Mesenchymal stem cell (in vitro differentiated cells and primary cell): ENCODE measurements around the gene IKZF3.

ENCODE experiments used
- DNase-seq: peaks from one replicate; pipeline ENCODE4 v3.0.0-alpha.2; 2013
- H2AFZ ChIP-seq: one replicate; pipeline ENCODE4 v1.6.1; 2013; ENCODE audit warnings: low read depth, mild to moderate bottlenecking, control low read depth, inconsistent platforms, low read length, moderate library complexity
- H2AK5ac ChIP-seq: 2 replicates; pipeline ENCODE4 v1.6.1; 2013; ENCODE audit warnings: low read length, moderate library complexity, mild to moderate bottlenecking, inconsistent platforms; ENCODE audit not compliant: severe bottlenecking
- H2BK120ac ChIP-seq: one replicate; pipeline ENCODE4 v1.6.1; 2013; ENCODE audit warnings: low read depth, mild to moderate bottlenecking, inconsistent platforms, low read length, moderate library complexity
- H2BK12ac ChIP-seq, 2 experiments: one replicate each; pipeline ENCODE4 v1.6.1; 2013; ENCODE audit warnings: inconsistent platforms in 2 of 2, low read length in 2 of 2, mild to moderate bottlenecking in 2 of 2, moderate library complexity in 2 of 2, control low read depth in 1 of 2
- H2BK15ac ChIP-seq: one replicate; pipeline ENCODE4 v1.6.1; 2013; ENCODE audit warnings: mild to moderate bottlenecking, low read depth, inconsistent platforms; ENCODE audit not compliant: poor library complexity, severe bottlenecking
- H2BK5ac ChIP-seq: 2 replicates; pipeline ENCODE4 v1.6.1; 2013; ENCODE audit warnings: low read depth, mild to moderate bottlenecking, low read length, control low read depth, inconsistent platforms; ENCODE audit not compliant: poor library complexity, severe bottlenecking
- H3K14ac ChIP-seq, 2 experiments: one replicate each; pipeline ENCODE4 v1.6.1; 2013; ENCODE audit warnings: inconsistent platforms in 2 of 2, low read length in 2 of 2, control low read depth in 1 of 2, mild to moderate bottlenecking in 1 of 2, moderate library complexity in 1 of 2
- H3K18ac ChIP-seq, 2 experiments: one replicate each; pipeline ENCODE4 v1.6.1; 2013; ENCODE audit warnings: inconsistent platforms in 2 of 2, low read length in 2 of 2, control low read depth in 1 of 2, low read depth in 1 of 2, mild to moderate bottlenecking in 1 of 2
- H3K23ac ChIP-seq, 2 experiments: one replicate each; pipeline ENCODE4 v1.6.1; 2013; ENCODE audit warnings: inconsistent platforms in 2 of 2, low read length in 2 of 2, mild to moderate bottlenecking in 2 of 2, moderate library complexity in 2 of 2, control low read depth in 1 of 2
- H3K27ac ChIP-seq: 2 replicates; pipeline ENCODE4 v1.5.1; 2013; ENCODE audit warnings: mild to moderate bottlenecking, moderate library complexity, low read length, control low read depth, inconsistent platforms; ENCODE audit not compliant: poor library complexity, severe bottlenecking
- H3K27me3 ChIP-seq, 2 experiments: 2 replicates each; pipeline versions ENCODE4 v1.6.1 to v1.7.0; 2013; ENCODE audit warnings: low read length in 2 of 2, mild to moderate bottlenecking in 2 of 2, moderate library complexity in 2 of 2, control low read depth in 1 of 2, inconsistent platforms in 1 of 2; ENCODE audit not compliant: control insufficient read depth in 1 of 2, insufficient read depth in 1 of 2
- H3K36me3 ChIP-seq, 2 experiments: 2 replicates each; pipeline versions ENCODE4 v1.6.1 to v1.7.0; 2013; ENCODE audit warnings: low read length in 2 of 2, control low read depth in 1 of 2, inconsistent platforms in 1 of 2, low read depth in 1 of 2, mild to moderate bottlenecking in 1 of 2; ENCODE audit not compliant: insufficient read depth in 2 of 2, control insufficient read depth in 1 of 2
- H3K4ac ChIP-seq, 2 experiments: one replicate each; pipeline ENCODE4 v1.6.1; 2013; ENCODE audit warnings: inconsistent platforms in 2 of 2, low read length in 2 of 2, mild to moderate bottlenecking in 2 of 2, moderate library complexity in 2 of 2, control low read depth in 1 of 2, low read depth in 1 of 2
- H3K4me1 ChIP-seq: 2 replicates; pipeline ENCODE4 v1.6.1; 2013; ENCODE audit warnings: low read depth, low read length, control low read depth; ENCODE audit not compliant: control insufficient read depth, insufficient read depth
- H3K4me2 ChIP-seq: 2 replicates; pipeline ENCODE4 v1.6.1; 2013; ENCODE audit warnings: low read length, mild to moderate bottlenecking, inconsistent platforms; ENCODE audit not compliant: poor library complexity, severe bottlenecking
- H3K4me3 ChIP-seq, 2 experiments: 2 replicates each; pipeline versions ENCODE4 v1.5.1 to v1.7.0; 2013; ENCODE audit warnings: low read length in 2 of 2, mild to moderate bottlenecking in 2 of 2, control low read depth in 1 of 2, low read depth in 1 of 2; ENCODE audit not compliant: insufficient read depth in 1 of 2
- H3K79me1 ChIP-seq: replicated peaks from 2 replicates; pipeline ENCODE4 v1.6.1; 2013; ENCODE audit warnings: mild to moderate bottlenecking, control low read depth, low read length, inconsistent platforms; ENCODE audit not compliant: poor library complexity, severe bottlenecking
- H3K9ac ChIP-seq: 2 replicates; pipeline ENCODE4 v1.7.0; 2013; ENCODE audit warnings: mild to moderate bottlenecking, low read length, moderate library complexity
- H3K9me3 ChIP-seq: 2 replicates; pipeline ENCODE4 v1.7.0; 2013; ENCODE audit warnings: mild to moderate bottlenecking, low read length; ENCODE audit not compliant: control insufficient read depth
- H4K8ac ChIP-seq: one replicate; pipeline ENCODE4 v1.6.1; 2013; ENCODE audit warnings: inconsistent platforms, mild to moderate bottlenecking, low read length, moderate library complexity
- H4K91ac ChIP-seq: one replicate; pipeline ENCODE4 v1.6.1; 2013; ENCODE audit warnings: mild to moderate bottlenecking, low read length, inconsistent platforms
- WGBS: methylation state at CpG from one replicate; pipeline ENCODE4 v1.1.7; 2013; ENCODE audit warnings: mixed read lengths; 5-methylcytosine and 5-hydroxymethylcytosine counted together

The IKZF3 gene

GRCh38 chr17:39818358-39819000 is 45.6 kb downstream of the IKZF3 start:
- no peak overlapping the region for H3K18ac ChIP-seq
- no peak overlapping the region for H2AK5ac ChIP-seq
- H2BK5ac ChIP-seq: no peak overlapping the region
- H3K23ac ChIP-seq: no peak overlapping the region
- H3K9ac ChIP-seq: no peak overlapping the region
- H2BK120ac ChIP-seq: no peak overlapping the region
- H4K8ac ChIP-seq: no peak overlapping the region
- no peak overlapping the region for H3K4ac ChIP-seq
- no peak overlapping the region for H3K4me2 ChIP-seq
- peaks cover 5% of the 10 kb centered on the region for H3K9me3 ChIP-seq
- no peak overlapping the region for H2BK12ac ChIP-seq
- H3K36me3 ChIP-seq: no peaks in the 10 kb centered on the region
- DNase-seq: no peak
- no peak overlapping the region for H3K14ac ChIP-seq
- H3K4me1 ChIP-seq: peaks cover 1% of the 10 kb centered on the region
- H4K91ac ChIP-seq: no peak overlapping the region
- WGBS: 74% methylated on average over 6 of the region's 9 CpGs
- no peak overlapping the region for H2AFZ ChIP-seq
- H3K27ac ChIP-seq: no peak overlapping the region
- no peaks in the 10 kb centered on the region for H3K79me1 ChIP-seq
- peaks cover 0 to 21% of the 10 kb centered on the region in 2 experiments for H3K27me3 ChIP-seq
- H2BK15ac ChIP-seq: no peak overlapping the region
- H3K4me3 ChIP-seq: no peak overlapping the region

DNA sequence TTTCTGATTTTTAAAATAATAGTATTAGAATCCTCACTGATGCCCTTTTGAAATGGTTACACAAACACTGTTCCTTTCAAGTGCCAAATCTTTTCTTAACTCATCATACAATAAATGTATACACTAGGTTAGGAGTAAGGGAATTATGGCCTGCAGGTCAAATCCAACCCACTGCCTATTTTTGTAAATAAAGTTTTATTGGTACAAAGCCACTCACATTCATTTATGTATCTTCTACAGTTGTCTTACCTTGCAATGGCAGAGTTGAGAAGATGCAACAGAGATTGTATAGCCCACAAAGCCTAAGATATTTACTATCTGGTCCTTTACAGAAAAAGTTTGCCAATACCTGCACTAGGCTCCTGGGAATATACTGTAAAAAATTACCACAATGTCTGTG is 47.8 kb downstream of the IKZF3 start:
- H3K79me1 ChIP-seq: no peaks in the 10 kb centered on the region
- H3K14ac ChIP-seq: no peak overlapping the region
- no peak overlapping the region for H2BK5ac ChIP-seq
- H3K18ac ChIP-seq: no peak overlapping the region
- H3K27me3 ChIP-seq: peaks cover 0 to 33% of the 10 kb centered on the region in 2 experiments
- H3K9ac ChIP-seq: no peak overlapping the region
- H2AK5ac ChIP-seq: no peak overlapping the region
- no peak overlapping the region for H2BK120ac ChIP-seq
- H2BK15ac ChIP-seq: no peak overlapping the region
- no peaks in the 10 kb centered on the region for H3K36me3 ChIP-seq
- no peaks in the 10 kb centered on the region for H3K9me3 ChIP-seq
- H2BK12ac ChIP-seq: no peak overlapping the region
- no peak overlapping the region for H2AFZ ChIP-seq
- H3K4ac ChIP-seq: no peak overlapping the region
- peaks cover 1% of the 10 kb centered on the region for H3K4me1 ChIP-seq
- no peak overlapping the region for H4K8ac ChIP-seq
- no peak overlapping the region for H3K4me3 ChIP-seq
- DNase-seq: no peak
- H3K4me2 ChIP-seq: no peak overlapping the region
- H4K91ac ChIP-seq: no peak overlapping the region
- no peak overlapping the region for H3K23ac ChIP-seq
- H3K27ac ChIP-seq: no peak overlapping the region

DNA sequence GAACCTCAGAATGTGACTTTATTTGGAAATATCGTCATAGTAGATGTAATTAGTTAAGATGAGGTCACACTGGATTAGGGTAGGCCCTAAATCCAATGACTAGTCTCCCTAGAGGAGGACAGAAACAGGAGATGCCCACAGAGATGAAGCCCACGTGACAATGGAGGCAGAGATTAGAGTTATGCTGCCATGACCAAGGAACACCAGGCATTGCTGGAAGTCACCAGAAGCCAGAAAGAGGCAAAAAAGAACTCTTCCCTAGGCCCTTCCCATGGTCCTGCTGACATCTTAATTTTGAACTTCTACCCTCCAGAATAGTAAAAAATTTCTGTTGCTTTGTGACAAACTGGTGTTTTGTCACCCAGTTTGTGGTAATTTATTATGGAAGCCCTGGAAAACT is 49.6 kb downstream of the IKZF3 start:
- WGBS: 77% methylated on average over 2 of the region's 2 CpGs
- Histone ChIP-seq H2BK5ac (no peak overlapping the region), H2BK15ac (no peak overlapping the region)

GRCh38 chr17:39813631-39814030 is 50.5 kb downstream of the IKZF3 start:
- no peak overlapping the region for H3K27ac ChIP-seq
- no peak overlapping the region for H2AFZ ChIP-seq
- H3K36me3 ChIP-seq: no peaks in the 10 kb centered on the region
- no peak overlapping the region for H3K9ac ChIP-seq
- H4K91ac ChIP-seq: no peak overlapping the region
- WGBS: 96% methylated on average over 10 of the region's 11 CpGs
- no peak overlapping the region for H3K4me3 ChIP-seq
- H2BK120ac ChIP-seq: no peak overlapping the region
- no peak for DNase-seq
- H3K27me3 ChIP-seq: peaks cover 0 to 36% of the 10 kb centered on the region in 2 experiments
- peaks cover 1% of the 10 kb centered on the region for H3K4me1 ChIP-seq
- no peak overlapping the region for H3K4ac ChIP-seq
- H2BK5ac ChIP-seq: no peak overlapping the region
- H3K9me3 ChIP-seq: no peaks in the 10 kb centered on the region
- H3K14ac ChIP-seq: no peak overlapping the region
- no peak overlapping the region for H2AK5ac ChIP-seq
- no peak overlapping the region for H4K8ac ChIP-seq
- no peak overlapping the region for H2BK15ac ChIP-seq
- no peak overlapping the region for H3K4me2 ChIP-seq
- H3K23ac ChIP-seq: no peak overlapping the region
- no peak overlapping the region for H3K18ac ChIP-seq
- no peaks in the 10 kb centered on the region for H3K79me1 ChIP-seq
- H2BK12ac ChIP-seq: no peak overlapping the region

More for the DNA sequence above, 49.6 kb downstream of the IKZF3 start:
- H2BK120ac ChIP-seq: no peak overlapping the region
- H3K23ac ChIP-seq: no peak overlapping the region
- no peak overlapping the region for H4K8ac ChIP-seq
- H2AK5ac ChIP-seq: no peak overlapping the region
- no peaks in the 10 kb centered on the region for H3K79me1 ChIP-seq
- no peak overlapping the region for H3K4me2 ChIP-seq
- DNase-seq: no peak
- peaks cover 0 to 27% of the 10 kb centered on the region in 2 experiments for H3K27me3 ChIP-seq
- no peak overlapping the region for H3K4me3 ChIP-seq
- H3K18ac ChIP-seq: no peak overlapping the region
- H3K4ac ChIP-seq: no peak overlapping the region
- peaks cover 1% of the 10 kb centered on the region for H3K4me1 ChIP-seq
- H2AFZ ChIP-seq: no peak overlapping the region
- H3K9me3 ChIP-seq: no peaks in the 10 kb centered on the region
- H3K27ac ChIP-seq: no peak overlapping the region
- no peak overlapping the region for H3K14ac ChIP-seq
- H2BK12ac ChIP-seq: no peak overlapping the region
- no peak overlapping the region for H3K9ac ChIP-seq
- H3K36me3 ChIP-seq: no peaks in the 10 kb centered on the region
- H4K91ac ChIP-seq: no peak overlapping the region
